ENCODE results near the gene CREB3L2. TPM values are rescaled to one million over a fixed set of nuclear protein-coding genes. Genes with fewer than 3 reads are reported as not detected.

Gene CREB3L2
- polyA plus RNA-seq, 1 of the 3 experiments (the other 2 are of a cell fraction), result 22.9 TPM

DNA sequence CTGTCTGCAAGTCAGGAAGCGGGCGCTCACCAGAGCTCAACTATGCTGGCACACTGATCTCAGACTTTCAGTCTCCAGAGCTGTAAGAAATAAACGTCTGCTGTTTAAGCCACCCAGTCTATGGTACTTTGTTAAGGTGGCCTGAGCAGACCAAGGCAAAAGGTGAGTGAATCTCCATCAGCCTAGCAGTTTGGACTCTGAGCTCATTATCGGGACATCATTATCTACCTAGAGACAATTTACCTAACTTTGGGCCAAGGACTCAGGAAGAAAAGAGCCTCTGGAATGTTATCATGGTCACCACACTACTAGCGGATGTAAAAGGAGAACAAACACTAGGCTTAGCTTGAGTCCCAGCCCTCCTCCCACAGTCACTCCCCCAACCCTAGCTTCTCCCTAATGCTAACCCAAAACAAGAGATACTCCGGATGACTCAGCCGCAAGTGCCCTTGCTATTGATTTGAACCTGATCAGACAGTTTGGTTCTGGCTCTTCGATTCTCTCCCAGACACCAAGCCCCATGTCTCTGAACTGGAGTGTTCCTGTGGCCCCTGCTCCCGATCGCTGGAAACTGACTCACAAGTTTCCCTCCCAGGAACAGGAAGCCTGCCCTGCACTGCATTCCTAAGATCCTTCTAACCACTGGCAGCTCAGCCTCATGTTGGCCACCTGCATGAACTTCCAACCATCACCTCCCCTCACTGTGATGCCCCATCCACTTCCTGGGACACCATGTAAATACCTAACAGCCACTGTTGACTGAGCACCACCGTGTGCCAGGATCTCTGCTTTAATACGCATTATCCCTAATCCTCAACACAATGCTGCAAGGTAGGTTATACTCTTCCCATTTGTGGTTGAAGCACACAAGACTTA is 34.5 kb downstream of the CREB3L2 start (continued):
- TF ChIP-seq REST (IDR thresholded peaks at IDR 0.05; ENCODE audit: low read depth, low read length), result 0 out of 2 replicates have a peak, but pooled peaks have one; percentile 39
- TF ChIP-seq FOSL2 (IDR thresholded peaks at IDR 0.05; ENCODE audit: borderline replicate concordance, low read depth), result peak; percentile 47; the same call in 1 of the 2 replicates
- TF ChIP-seq RCOR1 (IDR thresholded peaks at IDR 0.05; ENCODE audit: low read length), result no peak
- peak; percentile 56; the same call in 1 of the 2 replicates for TF ChIP-seq GABPA (IDR thresholded peaks at IDR 0.05; ENCODE audit: low read depth)
- TF ChIP-seq SMC3 (IDR thresholded peaks at IDR 0.05; ENCODE audit: low read depth, low read length), result no peak
- no peak for TF ChIP-seq YY1 (IDR thresholded peaks at IDR 0.05; ENCODE audit: low read depth)
- TF ChIP-seq CHD2 (IDR thresholded peaks at IDR 0.05; ENCODE audit: low read length, partially characterized antibody), result no peak
- TF ChIP-seq, protein P1, sequence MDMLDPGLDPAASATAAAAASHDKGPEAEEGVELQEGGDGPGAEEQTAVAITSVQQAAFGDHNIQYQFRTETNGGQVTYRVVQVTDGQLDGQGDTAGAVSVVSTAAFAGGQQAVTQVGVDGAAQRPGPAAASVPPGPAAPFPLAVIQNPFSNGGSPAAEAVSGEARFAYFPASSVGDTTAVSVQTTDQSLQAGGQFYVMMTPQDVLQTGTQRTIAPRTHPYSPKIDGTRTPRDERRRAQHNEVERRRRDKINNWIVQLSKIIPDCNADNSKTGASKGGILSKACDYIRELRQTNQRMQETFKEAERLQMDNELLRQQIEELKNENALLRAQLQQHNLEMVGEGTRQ (IDR thresholded peaks at IDR 0.05; ENCODE audit: borderline replicate concordance, low read depth, low read length), result no peak
- TF ChIP-seq TCF12 (IDR thresholded peaks at IDR 0.05), result peak; percentile 82
- TF ChIP-seq RXRA (IDR thresholded peaks at IDR 0.05; ENCODE audit: borderline replicate concordance, low read depth), result no peak; the same call in 1 of the 2 replicates
- TF ChIP-seq, protein P2, sequence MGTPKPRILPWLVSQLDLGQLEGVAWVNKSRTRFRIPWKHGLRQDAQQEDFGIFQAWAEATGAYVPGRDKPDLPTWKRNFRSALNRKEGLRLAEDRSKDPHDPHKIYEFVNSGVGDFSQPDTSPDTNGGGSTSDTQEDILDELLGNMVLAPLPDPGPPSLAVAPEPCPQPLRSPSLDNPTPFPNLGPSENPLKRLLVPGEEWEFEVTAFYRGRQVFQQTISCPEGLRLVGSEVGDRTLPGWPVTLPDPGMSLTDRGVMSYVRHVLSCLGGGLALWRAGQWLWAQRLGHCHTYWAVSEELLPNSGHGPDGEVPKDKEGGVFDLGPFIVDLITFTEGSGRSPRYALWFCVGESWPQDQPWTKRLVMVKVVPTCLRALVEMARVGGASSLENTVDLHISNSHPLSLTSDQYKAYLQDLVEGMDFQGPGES (IDR thresholded peaks at IDR 0.05; ENCODE audit: low read depth, low read length), result no peak
- TF ChIP-seq NFIC (IDR thresholded peaks at IDR 0.05; ENCODE audit: borderline replicate concordance), result 0 out of 2 replicates have a peak, but pooled peaks have one; percentile 11
- no peak for TF ChIP-seq SIN3A (IDR thresholded peaks at IDR 0.05; ENCODE audit: borderline replicate concordance, low read depth, low read length)
- no peak for TF ChIP-seq ELF1 (IDR thresholded peaks at IDR 0.05)
- no peak for TF ChIP-seq RAD21 (IDR thresholded peaks at IDR 0.05; ENCODE audit: low read length)
- TF ChIP-seq, protein P3, sequence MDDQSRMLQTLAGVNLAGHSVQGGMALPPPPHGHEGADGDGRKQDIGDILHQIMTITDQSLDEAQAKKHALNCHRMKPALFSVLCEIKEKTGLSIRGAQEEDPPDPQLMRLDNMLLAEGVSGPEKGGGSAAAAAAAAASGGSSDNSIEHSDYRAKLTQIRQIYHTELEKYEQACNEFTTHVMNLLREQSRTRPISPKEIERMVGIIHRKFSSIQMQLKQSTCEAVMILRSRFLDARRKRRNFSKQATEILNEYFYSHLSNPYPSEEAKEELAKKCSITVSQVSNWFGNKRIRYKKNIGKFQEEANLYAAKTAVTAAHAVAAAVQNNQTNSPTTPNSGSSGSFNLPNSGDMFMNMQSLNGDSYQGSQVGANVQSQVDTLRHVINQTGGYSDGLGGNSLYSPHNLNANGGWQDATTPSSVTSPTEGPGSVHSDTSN (IDR thresholded peaks at IDR 0.05), result 0 out of 2 replicates have a peak, but pooled peaks have one; percentile 22
- TF ChIP-seq NRF1 (IDR thresholded peaks at IDR 0.05; ENCODE audit: low read depth, low read length), result no peak
- no peak; the same call in 1 of the 2 replicates for TF ChIP-seq JUND (IDR thresholded peaks at IDR 0.05)
- TF ChIP-seq GATA2 (CRISPR knock-in tag; IDR thresholded peaks at IDR 0.05), result no peak
- TF ChIP-seq ZBTB33 (IDR thresholded peaks at IDR 0.05; ENCODE audit: borderline replicate concordance, low read depth), result no peak
- TF ChIP-seq FOXJ3 (CRISPR knock-in tag; IDR thresholded peaks at IDR 0.05), result no peak
- no peak for TF ChIP-seq MXI1 (IDR thresholded peaks at IDR 0.05; ENCODE audit: low read depth, low read length)

Measured in SK-N-SH (cell line).